SK-N-SH (cell line): ENCODE data around the gene ACSL1. TPM values are rescaled to one million over a fixed set of nuclear protein-coding genes. Genes with fewer than 3 reads are reported as not detected.

ENCODE experiments used
- CTCF ChIA-PET: fragments of 300-600, 350-600 bp; formaldehyde crosslinking; extraction: SDS; loops from one replicate; lab custom pipeline; 2021; lab: Yijun Ruan, JAX
- POLR2A ChIA-PET: fragments of 350-600 bp; sonication (Branson Sonifier 250); formaldehyde crosslinking; extraction: SDS; loops from one replicate; lab custom pipeline; 2020; ENCODE audit warnings: antibody characterized with exemption, inconsistent platforms; lab: Yijun Ruan, JAX
- DNase-seq: peaks from one replicate; pipeline ENCODE4 v3.0.0; 2012
- H2AFZ ChIP-seq: fragments of 200-600 bp; sonication (generic); 2 replicates; pipeline ENCODE4 v1.8.1; 2016; ENCODE audit warnings: antibody characterized with exemption, mild to moderate bottlenecking, low read depth
- H3F3A ChIP-seq: fragments of 200-600 bp; sonication (generic); replicated peaks from 2 replicates; pipeline ENCODE3; 2016; ENCODE audit warnings: antibody characterized with exemption, mild to moderate bottlenecking; ENCODE audit not compliant: insufficient read depth
- H3K27ac ChIP-seq, 2 experiments: fragments of 200-500 bp in 1 of 2; fragments of 200-600 bp in 1 of 2; sonication (Bioruptor generic) in 1 of 2; sonication (generic), shearing (Covaris generic) in 1 of 2; 2 replicates each; pipeline versions ENCODE4 v1.5.1 to v1.6.1; 2014 to 2016; ENCODE audit warnings: low read depth in 2 of 2, inconsistent platforms in 1 of 2, low read length in 1 of 2, mild to moderate bottlenecking in 1 of 2, mixed read lengths in 1 of 2
- H3K27me3 ChIP-seq: fragments of 200-600 bp; sonication (generic), shearing (Covaris generic); 2 replicates; pipeline ENCODE4 v1.6.1; 2016; ENCODE audit warnings: mixed run types; ENCODE audit not compliant: insufficient read depth
- H3K36me3 ChIP-seq, 2 experiments: fragments of 200-500 bp in 1 of 2; fragments of 200-600 bp in 1 of 2; sonication (Bioruptor generic) in 1 of 2; sonication (generic) in 1 of 2; replicated peaks in 1 of 2; 2 replicates each; pipeline versions ENCODE3 to v1.5.1; 2014 to 2016; ENCODE audit warnings: low read length in 1 of 2, mild to moderate bottlenecking in 1 of 2; ENCODE audit not compliant: insufficient read depth in 2 of 2, control insufficient read depth in 1 of 2
- H3K4me1 ChIP-seq, 2 experiments: fragments of 200-500 bp in 1 of 2; fragments of 200-600 bp in 1 of 2; sonication (Bioruptor generic) in 1 of 2; sonication (generic), shearing (Covaris generic) in 1 of 2; 2 replicates each; pipeline versions ENCODE4 v1.5.1 to v1.6.1; 2014 to 2016; ENCODE audit warnings: low read depth in 1 of 2, low read length in 1 of 2, mixed run types in 1 of 2; ENCODE audit not compliant: insufficient read depth in 2 of 2, control insufficient read depth in 1 of 2
- H3K4me2 ChIP-seq: fragments of 200-600 bp; sonication (generic), shearing (Covaris generic); 2 replicates; pipeline ENCODE4 v1.6.1; 2017; ENCODE audit warnings: mixed run types
- H3K4me3 ChIP-seq, 2 experiments: fragments of 200-500 bp in 1 of 2; fragments of 200-600 bp in 1 of 2; sonication (Bioruptor generic) in 1 of 2; sonication (generic), shearing (Covaris generic) in 1 of 2; 2 replicates each; pipeline versions ENCODE4 v1.5.1 to v1.8.1; 2014 to 2016; ENCODE audit warnings: low read depth in 2 of 2, inconsistent platforms in 1 of 2, low read length in 1 of 2, mild to moderate bottlenecking in 1 of 2, mixed read lengths in 1 of 2, moderate library complexity in 1 of 2
- H3K79me2 ChIP-seq: fragments of 200-600 bp; sonication (generic); 2 replicates; pipeline ENCODE4 v1.8.1; 2017; ENCODE audit warnings: mild to moderate bottlenecking; ENCODE audit not compliant: insufficient read depth
- H3K9ac ChIP-seq: fragments of 200-600 bp; sonication (generic); 2 replicates; pipeline ENCODE4 v1.6.1; 2017; ENCODE audit warnings: mixed run types
- H3K9me2 ChIP-seq: fragments of 200-600 bp; sonication (generic); 2 replicates; pipeline ENCODE4 v1.6.1; 2017; ENCODE audit warnings: mixed run types
- H3K9me3 ChIP-seq: fragments of 200-600 bp; sonication (generic); 2 replicates; pipeline ENCODE4 v1.6.1; 2017; ENCODE audit warnings: mixed run types, mild to moderate bottlenecking, moderate library complexity
- H4K20me1 ChIP-seq: fragments of 200-600 bp; sonication (generic); 2 replicates; pipeline ENCODE4 v1.6.1; 2017; ENCODE audit warnings: mild to moderate bottlenecking, mixed run types; ENCODE audit not compliant: insufficient read depth
- CTCF ChIP-seq: fragments of 200-600 bp; sonication (generic); IDR thresholded peaks from 2 replicates; pipeline ENCODE4 v1.6.1; 2017; ENCODE audit warnings: antibody characterized with exemption, mild to moderate bottlenecking, moderate library complexity
- ELF1 ChIP-seq: IDR thresholded peaks from 2 replicates; pipeline ENCODE4 v1.4.0; 2012
- EP300 ChIP-seq, 2 experiments: IDR thresholded peaks; 2 replicates each; pipeline versions ENCODE4 v1.4.0 to v1.6.1; 2012; ENCODE audit warnings: borderline replicate concordance in 1 of 2, low read depth in 1 of 2, low read length in 1 of 2
- EZH2phosphoT487 ChIP-seq: fragments of 200-600 bp; sonication (generic); IDR thresholded peaks from 2 replicates; pipeline ENCODE4 v1.6.1; 2017; ENCODE audit warnings: low read depth, mixed run types, mild to moderate bottlenecking, antibody characterized with exemption, moderate library complexity, borderline replicate concordance
- FOSL2 ChIP-seq: IDR thresholded peaks from 2 replicates; pipeline ENCODE4 v1.4.0; 2012; ENCODE audit warnings: low read depth, mild to moderate bottlenecking, moderate library complexity, borderline replicate concordance
- FOXJ3 ChIP-seq: sonication (generic); formaldehyde crosslinking; IDR thresholded peaks from 2 replicates; pipeline ENCODE4 v1.5.1; 2020; ENCODE audit warnings: mild to moderate bottlenecking, missing genetic modification reagents
- JUND ChIP-seq: IDR thresholded peaks from 2 replicates; pipeline ENCODE4 v1.4.0; 2012
- MAX ChIP-seq: IDR thresholded peaks from 2 replicates; pipeline ENCODE4 v1.4.0; 2012; ENCODE audit warnings: low read depth
- MEF2A ChIP-seq: IDR thresholded peaks from 2 replicates; pipeline ENCODE4 v1.4.0; 2012; ENCODE audit warnings: low read depth, borderline replicate concordance
- MXI1 ChIP-seq: IDR thresholded peaks from 2 replicates; pipeline ENCODE4 v1.6.1; 2012; ENCODE audit warnings: mild to moderate bottlenecking, low read depth, low read length, improper control_type of control experiment
- PBX3 ChIP-seq: IDR thresholded peaks from 2 replicates; pipeline ENCODE4; 2012
- POLR2AphosphoS5 ChIP-seq: IDR thresholded peaks from 2 replicates; pipeline ENCODE4 v1.6.1; 2012; ENCODE audit warnings: low read depth, low read length
- RAD21 ChIP-seq: IDR thresholded peaks from 2 replicates; pipeline ENCODE4 v1.6.1; 2012; ENCODE audit warnings: mild to moderate bottlenecking, low read length
- RFX5 ChIP-seq: IDR thresholded peaks from 2 replicates; pipeline ENCODE4 v1.6.1; 2012; ENCODE audit warnings: mild to moderate bottlenecking, improper control_type of control experiment, low read length
- RXRA ChIP-seq: IDR thresholded peaks from 2 replicates; pipeline ENCODE4 v1.4.0; 2012; ENCODE audit warnings: low read depth, mild to moderate bottlenecking, borderline replicate concordance
- SIN3A ChIP-seq: IDR thresholded peaks from 2 replicates; pipeline ENCODE4 v1.6.1; 2012; ENCODE audit warnings: low read depth, mild to moderate bottlenecking, low read length, moderate library complexity, borderline replicate concordance
- SMC3 ChIP-seq: IDR thresholded peaks from 2 replicates; pipeline ENCODE4 v1.6.1; 2012; ENCODE audit warnings: low read depth, low read length, improper control_type of control experiment
- TCF12 ChIP-seq: IDR thresholded peaks from 2 replicates; pipeline ENCODE4 v1.4.0; 2012
- TEAD4 ChIP-seq: IDR thresholded peaks from 2 replicates; pipeline ENCODE4 v1.4.0; 2012; ENCODE audit warnings: mild to moderate bottlenecking, borderline replicate concordance; ENCODE audit not compliant: insufficient read depth
- USF1 ChIP-seq: IDR thresholded peaks from 2 replicates; pipeline ENCODE4 v1.4.0; 2012; ENCODE audit warnings: low read depth, borderline replicate concordance
- WGBS: methylation state at CpG from one replicate; pipeline ENCODE4 v1.1.6; 2017; ENCODE audit warnings: low lambda C conversion rate; 5-methylcytosine and 5-hydroxymethylcytosine counted together
- polyA plus RNA-seq, 3 experiments: library from polyadenylated mRNA; depleted of rRNA; stranded (reverse); fragments of >200 nt; gene quantifications; 2 replicates each; pipeline ENCODE4 v1.2.3, GENCODE V29; 2012

ACSL1 gene
- polyA plus RNA-seq, 1 of the 3 experiments (the other 2 are of a cell fraction) = 7.9 TPM

GRCh38 chr4:184851886-184852285, 26.1 kb upstream of the ACSL1 start (continued):
- no peak for TF ChIP-seq MEF2A
- TF ChIP-seq ELF1 = no peak
- no peak for TF ChIP-seq PBX3
- TF ChIP-seq MAX = no peak
- TF ChIP-seq SMC3 = no peak
- no peak for TF ChIP-seq RXRA
- TF ChIP-seq FOSL2 = no peak
- no peak for TF ChIP-seq TEAD4
- TF ChIP-seq USF1 = no peak

- no peak for DNase-seq
- ChIA-PET CTCF (no interaction called here), POLR2A (no interaction called here)
- no peaks in the 10 kb centered on the region for H3K9me3 ChIP-seq
- no peaks in the 10 kb centered on the region for H3K36me3 ChIP-seq
- TF ChIP-seq ELF1 (no peak), TEAD4 (no peak), CTCF (no peak), EP300 (IDR thresholded peaks at IDR 0.05; ENCODE audit: borderline replicate concordance in 1 of 2, low read depth in 1 of 2, low read length in 1 of 2) (no peak), FOSL2 (no peak), JUND (no peak), POLR2AphosphoS5 (no peak), MEF2A (no peak), EZH2phosphoT487 (no peak), TCF12 (no peak), RAD21 (no peak), RFX5 (no peak), MXI1 (no peak), SIN3A (no peak), FOXJ3 (no peak)
- no peaks in the 10 kb centered on the region for H3F3A ChIP-seq
- H3K27me3 ChIP-seq = no peaks in the 10 kb centered on the region
- no peak overlapping the region for H3K4me3 ChIP-seq
- no peak overlapping the region for H2AFZ ChIP-seq
- no peak overlapping the region for H3K4me2 ChIP-seq
- H3K4me1 ChIP-seq = peaks cover 0 to 8% of the 10 kb centered on the region in 2 experiments; a peak in 2 of 4 replicates
- H3K79me2 ChIP-seq = no peaks in the 10 kb centered on the region
- no peak overlapping the region for H3K9ac ChIP-seq
- H3K9me2 ChIP-seq = no peaks in the 10 kb centered on the region
- no peaks in the 10 kb centered on the region for H4K20me1 ChIP-seq
- no peak overlapping the region for H3K27ac ChIP-seq
- WGBS = 81% methylated on average over 3 of the region's 3 CpGs
Measured at GRCh38 chr4:184851200-184851541, 25.4 kb upstream of the ACSL1 start.
